HG03571 (cell line): ENCODE measurements around the gene TRMT44.
"Not testable (repeated sequence)": the region's sequence is repeated elsewhere in the genome, so short reads cannot be mapped to it uniquely, and the experiment has no call there.

Experiments used
- ATAC-seq: cut with Tn5 transposase; IDR thresholded peaks from one replicate; pipeline ENCODE4 v1.9.1; 2021; ENCODE audit not compliant: unreplicated experiment

The TRMT44 gene

DNA sequence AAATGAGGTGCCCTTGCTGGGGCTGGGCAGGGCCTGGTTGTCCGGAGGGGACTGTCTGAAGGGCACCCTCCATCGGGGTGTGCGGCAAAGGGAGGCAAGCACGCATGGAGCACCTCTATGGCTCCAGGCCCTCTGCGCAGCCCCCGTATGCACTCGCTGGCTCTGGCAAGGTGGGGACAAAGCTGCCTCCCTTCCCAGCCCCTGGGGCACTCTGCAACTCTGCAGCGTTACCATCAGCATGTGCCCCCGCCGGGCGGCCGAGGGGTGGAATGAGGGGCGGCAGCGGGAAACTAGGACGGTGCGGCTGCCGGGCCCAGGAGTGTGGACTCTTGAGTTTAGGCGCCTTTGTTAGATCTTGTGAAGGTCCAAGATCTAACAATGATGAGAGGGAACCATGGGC is 26.4 kb downstream of the TRMT44 start:
- ATAC-seq = no peak

DNA sequence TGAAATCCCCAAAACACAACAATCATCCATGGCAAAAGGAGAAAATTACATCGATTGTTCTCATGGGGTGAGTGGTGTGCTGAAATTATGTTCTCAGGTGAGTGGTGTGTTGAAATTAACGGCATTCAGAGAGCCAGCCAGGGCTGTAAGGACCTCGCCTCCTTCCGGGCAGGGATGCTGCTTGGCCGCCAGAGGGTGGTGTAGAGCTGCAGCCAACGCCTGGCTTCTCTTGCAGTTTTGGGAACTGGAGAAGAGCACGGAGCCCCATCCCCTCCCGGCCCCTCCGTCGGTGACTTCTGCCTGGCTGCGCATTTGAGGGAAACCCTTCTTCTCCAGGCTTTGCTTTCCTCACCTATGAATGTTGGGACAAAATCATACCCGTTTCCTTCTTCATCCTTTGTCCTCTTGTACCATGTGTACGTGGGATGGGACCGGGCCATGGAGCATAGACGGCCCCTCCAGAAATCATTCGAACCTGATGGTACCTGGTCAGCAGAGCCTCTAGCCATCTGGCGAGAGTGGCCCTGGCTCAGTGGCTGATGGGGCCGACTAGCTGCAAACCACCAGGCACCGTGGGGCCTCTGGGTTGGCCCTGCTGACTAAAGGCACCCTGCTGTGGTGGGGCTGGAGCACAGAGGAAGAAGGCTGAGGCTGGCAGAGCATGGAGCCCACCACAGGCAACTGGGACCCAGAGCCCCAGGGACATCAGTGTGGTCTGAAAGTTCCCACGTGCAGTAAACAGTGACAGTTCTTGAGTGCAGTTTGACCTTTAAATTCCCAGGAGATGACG is 28.4 kb downstream of the TRMT44 start:
- ATAC-seq = no peak

DNA sequence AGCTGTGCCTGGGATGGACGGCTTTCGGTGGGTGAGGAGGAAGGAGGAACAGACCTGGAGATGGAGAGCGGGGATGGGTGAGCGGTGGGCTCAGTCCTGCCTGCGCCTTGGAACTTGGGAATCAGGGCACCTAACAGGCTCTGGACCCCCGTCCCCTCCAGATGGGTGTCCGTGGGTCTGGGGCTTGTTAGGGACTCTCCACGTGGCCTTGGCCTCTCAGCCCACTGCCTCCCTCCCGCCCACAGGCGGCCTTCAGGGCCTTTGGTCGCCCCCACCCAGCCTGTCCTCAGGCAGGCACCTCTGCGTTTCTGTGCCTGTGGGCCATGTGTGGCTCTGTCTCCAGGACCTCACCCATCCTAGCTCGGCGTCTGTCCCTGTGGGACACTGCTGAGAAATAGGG is 29.0 kb downstream of the TRMT44 start:
- no peak for ATAC-seq

DNA sequence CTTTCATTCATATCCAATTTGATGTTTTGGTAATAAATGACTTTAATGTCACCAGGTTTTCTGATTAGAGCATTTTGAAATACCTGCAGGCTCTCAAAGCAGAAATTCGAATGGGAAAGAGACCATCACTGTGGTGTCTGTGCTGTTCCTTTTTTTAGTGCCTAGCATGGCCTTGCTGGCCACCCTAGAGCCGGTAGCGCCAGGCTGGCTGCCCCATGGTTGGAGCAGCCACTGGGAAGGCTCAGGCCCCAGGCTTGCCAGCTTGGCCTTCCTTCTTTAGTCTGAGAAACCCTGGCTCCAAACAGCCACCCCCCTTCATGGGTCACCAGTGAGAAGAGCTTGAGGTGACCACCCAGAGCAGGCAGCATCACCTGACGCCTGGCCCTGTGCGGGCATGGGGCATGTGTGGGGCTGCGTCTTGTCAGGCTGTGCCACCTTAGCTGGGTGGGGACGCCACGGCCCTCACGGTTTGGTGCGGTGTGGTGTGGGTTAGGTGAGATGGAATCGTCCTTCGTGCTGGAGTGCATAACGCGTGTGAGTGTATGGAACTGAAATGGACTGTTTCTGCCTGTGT is 30.0 kb downstream of the TRMT44 start:
- ATAC-seq = no peak

DNA sequence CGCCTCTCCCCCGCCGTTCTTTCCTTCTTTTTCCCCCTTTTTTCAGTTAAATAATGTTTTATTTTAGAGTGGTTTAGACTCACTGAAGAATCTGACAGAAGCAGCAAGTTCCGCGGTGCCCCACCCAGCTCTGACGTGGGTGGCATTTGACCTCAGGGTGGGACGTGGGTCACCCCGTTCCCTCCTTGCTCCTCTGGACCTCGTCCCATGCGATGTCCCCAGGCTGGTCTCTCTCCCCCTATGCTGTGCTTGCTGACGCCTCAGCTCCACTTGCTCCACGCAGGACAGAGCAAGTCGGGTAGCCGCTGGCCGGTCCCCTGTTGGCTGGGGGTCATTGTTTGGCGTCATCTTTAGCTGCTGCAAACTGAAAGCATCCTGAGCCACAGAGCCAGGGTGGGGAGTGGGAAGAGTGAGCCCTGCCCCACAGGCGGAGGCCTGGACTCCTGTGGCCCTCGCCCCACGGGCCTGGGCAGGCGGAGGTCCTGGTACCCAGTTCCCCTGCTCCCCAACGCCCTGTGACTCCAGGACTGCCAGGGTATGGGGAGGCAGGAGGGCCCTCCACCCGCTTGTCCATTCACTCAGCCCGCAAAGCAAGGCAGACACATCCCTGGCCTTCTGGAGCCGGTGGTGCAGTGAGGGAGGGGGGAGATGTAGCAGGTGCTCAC is 30.8 kb downstream of the TRMT44 start:
- no peak for ATAC-seq

DNA sequence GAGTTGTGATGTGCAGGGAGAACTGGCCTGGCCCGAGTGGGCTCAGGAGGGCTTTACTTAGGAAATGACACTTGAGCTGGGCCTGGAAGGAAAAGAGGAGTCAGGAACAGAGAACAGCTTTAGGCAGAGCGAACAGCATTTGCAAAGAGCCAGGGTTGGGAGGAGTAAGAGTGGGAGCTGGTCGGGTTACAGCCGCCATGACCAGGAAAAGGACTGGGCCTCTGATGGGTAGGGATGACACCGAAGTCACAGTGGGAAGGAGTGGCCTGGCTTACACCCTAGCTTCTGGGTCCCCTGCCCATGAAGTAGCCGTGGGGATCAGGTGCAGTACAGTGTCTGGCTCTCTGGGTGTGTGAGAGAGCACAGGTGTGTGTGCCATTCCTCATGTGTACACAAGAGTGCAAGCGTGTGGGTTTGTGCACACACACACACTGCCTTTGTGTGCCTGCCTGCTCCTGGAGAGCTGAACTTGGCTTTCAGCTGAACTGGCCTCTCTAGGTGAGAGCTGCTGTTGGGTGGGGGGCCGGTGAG is 31.6 kb downstream of the TRMT44 start:
- ATAC-seq = no peak

DNA sequence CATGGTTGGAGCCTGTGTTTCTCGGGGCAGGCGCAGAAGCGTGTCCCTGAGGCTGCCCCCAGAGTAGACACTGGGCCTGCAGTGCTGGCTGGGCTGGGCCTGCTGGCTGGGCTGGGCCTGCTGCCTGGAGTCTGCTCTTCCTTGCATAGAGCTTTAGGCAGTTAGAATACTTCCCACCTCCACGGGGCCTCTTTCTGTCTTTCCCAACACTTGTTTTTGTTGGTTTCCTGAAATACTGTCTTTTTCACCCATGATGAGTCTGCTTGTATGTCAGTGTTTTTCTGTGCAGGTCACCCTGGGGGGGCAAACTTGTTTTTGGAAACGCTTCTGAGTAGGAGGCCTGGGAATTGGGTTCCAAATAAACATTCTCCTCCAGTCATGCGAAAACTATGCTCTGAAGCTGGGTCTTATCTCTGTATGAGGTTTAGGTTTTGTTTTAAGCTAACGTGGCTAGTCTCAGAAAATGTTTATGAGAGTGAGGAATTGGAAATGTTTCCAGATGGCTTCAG is 32.2 kb downstream of the TRMT44 start:
- ATAC-seq = no peak

DNA sequence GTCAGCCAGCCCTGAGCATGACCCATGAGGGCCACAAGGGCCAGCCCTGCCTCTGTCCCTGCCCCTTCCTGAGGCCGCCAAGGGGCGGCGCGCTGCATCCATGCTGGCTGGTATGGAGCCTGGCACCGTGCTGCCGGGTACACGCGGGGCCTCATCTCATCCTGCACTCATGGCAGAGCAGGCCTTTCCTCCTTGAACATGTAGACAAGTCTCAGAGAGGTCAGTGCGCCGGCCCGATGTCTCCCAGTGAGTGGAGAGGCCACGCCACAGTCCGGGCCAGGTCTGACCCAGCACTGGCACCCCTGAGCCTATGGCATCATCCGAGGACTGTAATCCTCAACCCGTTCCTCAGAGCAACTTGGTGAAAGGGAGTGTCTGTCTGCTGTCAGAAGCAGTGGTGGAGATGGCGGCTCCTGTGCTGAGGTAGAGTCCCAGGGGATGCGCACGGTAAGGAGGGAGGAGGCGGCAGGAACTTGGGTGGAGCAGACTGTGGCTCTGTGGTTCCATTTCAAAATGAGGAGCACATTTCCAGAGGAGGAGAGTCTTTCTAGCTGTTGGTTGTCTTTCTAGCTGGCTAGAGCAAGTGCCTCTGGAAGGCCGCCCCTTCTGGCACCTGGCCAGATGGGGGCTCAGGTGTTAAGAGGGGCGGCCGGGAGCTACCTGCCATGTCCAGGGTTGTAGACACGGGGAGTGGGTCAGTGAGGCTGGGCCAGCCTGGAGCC is 32.8 kb downstream of the TRMT44 start:
- no peak for ATAC-seq

DNA sequence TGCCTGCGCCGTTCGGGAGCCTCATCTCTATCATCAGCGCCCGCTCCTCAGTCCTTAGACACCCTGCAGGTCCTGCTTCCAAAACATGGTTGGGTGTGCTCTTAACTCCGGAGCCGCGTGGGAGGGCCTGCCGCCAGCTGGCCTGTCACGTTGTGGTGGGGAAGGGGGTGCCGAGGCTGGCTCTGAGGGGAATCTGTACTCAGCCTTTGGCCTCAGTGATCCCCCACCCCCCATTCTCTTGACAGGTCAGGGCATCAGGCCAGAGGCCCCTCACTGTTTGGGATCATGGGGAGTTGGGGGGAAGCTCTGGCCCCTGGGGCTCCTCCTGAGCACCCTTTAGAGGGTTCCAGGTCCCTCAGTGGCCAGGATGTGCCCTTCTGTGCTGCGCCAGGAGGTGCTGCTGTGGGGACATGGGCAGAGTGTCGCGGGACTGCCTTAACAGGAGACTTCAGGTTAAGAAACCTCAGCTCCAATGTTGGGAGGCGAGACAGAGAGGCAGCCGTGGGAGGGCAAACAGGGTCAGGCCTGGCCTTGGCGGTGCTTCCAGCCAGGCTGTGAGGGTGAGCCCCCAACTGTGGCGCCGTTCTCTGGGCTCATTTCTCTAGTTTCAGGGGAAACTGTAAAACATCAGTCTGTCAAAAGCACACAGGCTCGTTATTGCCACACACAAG is 33.5 kb downstream of the TRMT44 start:
- ATAC-seq = no peak

DNA sequence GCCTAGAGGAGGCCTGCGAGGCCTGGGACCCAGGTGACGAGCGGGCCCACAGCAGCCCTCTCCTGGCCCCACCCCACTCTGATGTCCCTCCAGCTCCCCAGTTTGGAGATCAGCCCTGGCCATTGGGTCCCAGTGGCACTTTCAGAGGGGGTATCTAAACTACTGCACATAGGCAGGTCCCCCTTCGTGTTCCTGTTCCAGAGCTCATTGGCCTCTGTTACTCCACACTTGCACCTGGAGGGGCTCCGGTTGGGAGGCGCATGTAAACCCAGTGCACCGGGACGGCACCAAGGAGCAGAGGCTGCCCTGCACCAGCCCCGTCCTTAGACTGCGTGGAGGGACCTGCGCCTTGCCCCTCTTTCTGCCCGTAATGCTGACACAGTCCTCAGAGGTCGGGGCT is 34.3 kb downstream of the TRMT44 start:
- ATAC-seq = no peak

DNA sequence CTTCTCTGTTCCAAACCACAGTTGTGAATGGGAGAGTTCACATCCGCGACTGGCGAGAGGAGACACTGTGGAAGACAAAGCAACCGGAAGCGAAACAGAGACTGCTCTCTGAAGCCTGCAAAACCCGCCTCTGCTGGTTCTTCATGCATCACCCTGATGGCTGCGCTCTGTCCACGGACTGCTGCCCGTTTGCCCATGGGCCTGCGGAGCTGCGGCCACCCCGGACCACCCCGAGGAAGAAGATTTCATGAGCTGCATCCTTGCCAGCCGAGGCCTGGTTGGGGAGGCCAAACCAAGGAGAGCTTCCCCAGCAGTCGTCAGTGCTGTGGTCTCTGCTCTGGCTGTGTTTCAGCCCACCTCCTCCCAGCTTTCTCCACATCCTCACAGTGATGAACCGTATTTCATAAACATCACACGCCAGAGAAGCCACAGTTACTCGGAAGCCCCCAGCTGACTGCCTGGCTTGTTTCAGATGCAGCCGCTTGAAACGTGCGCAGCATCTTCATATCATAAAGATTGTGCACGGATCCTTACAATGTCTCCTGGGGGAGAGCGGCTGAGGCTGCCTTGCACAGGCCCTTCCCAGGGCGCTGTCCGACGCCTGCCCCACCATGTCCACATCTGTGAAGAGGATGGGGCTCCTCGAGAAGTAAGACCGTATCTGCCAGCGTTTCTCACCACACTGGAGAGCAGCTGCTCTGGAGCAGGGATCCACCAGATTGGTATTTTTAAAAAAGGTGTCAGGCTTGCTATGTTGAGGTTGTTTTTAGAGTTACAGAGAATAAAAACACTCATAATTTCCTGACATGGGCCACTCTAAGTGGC is 35.4 kb downstream of the TRMT44 start:
- no peak for ATAC-seq

DNA sequence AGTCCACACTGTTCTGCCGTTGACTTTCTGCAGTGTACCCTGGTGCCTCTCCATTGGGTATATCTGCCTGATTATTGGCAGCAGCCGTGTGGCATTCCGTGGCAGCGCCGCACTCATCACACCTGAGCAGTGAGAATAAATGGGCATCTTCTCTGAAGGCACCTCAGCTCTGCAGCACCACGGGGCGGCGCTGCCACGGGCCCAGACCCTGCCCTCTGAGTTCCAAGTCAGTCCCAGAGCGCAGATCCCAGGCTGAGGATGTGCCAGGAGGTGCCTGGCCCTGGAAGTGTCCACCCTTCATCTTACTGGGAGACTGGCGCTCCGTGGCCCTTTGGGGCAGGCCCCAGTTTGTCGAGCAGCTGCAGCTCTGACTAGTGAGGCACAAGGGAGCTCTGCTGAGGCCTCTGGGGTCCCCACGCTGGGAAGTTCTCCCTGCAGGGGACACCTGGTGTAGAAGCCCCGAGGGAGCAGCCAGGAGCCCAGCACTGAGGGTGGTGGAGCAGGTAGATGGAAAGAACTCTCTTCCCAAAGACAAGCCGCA is 36.6 kb downstream of the TRMT44 start:
- no peak for ATAC-seq

DNA sequence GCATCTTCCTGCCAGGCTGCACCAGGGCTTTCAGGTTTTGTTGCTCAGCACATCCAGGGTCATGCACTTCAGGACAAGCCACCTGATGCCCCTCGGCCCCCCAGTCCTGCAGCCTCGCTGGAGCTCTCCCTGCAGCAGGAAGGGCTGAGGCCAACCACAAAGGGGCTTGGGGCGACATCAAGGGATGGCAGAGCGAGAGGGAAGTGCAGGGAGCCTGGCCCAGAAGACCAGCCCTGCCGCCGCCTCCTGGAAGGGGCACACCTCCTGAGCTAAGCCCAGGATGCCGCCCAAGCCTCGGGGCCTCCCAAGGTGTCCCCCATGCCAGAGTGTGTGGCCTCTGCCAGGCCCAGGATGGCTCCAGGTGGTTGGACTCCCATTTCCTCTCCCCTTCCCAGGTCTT is 37.1 kb downstream of the TRMT44 start:
- no peak for ATAC-seq

DNA sequence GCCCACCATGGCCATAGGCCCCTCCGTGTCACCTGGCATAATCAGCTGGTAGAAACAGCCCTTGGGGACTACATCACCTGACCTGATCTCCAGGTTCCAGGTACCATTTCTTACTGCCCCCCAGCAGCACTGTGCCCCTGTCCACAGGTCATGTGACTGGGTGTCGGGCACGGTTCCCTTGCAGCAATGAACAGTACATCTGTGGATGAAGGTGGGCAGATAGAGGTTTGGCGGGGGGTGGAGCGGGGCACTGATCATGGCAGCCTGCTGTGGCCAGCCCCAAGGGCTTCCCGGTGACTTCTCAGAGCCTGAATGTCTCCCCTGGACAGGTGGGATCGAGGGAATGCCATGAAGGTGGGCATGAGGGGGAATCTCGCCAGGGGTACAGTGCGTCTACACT is 37.8 kb downstream of the TRMT44 start:
- no peak for ATAC-seq

DNA sequence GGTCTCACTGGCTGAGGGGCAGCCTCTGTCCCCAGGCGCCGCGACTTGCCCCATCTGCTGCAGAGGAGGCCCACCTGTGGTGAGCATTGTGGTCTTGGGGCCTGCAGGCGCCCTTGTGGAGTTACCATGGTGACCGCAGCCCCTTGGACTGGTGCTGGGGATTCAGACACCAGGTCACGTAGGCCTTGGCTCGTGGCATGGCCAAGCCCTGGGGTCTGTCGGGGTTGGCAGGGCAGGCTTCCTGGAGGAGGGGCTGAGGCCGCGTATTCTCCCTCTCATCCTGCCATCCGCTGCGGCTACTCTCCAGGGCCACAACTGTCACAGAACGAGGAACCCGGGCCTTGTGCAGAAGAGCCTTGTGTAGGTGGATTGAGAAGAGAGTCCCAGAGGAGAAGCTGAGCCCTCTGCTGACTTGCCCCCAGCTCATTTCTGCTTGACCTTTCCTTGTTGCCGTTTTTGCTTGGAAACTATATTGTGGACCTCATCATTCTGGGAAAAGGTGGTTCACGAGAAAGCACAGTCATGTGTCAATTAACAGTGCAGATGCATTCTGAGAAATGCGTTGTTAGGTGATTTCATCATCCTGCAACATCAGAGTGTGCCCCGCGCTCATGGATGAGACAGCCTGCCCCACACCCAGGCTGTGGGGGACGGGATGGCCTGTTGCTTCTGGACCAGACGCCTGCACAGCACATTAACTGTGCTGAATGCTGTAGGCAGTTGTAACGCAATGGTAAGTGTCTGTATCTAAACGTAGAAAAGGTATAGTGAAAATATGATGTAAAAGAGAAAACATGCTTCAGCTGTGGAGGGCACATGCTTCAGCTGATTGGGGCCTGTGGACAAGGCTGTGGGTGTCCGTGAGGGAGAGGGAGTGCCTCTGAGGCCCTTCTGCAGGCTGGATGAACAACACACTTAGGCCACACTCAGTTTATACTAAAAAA is 38.5 kb downstream of the TRMT44 start:
- no peak for ATAC-seq

DNA sequence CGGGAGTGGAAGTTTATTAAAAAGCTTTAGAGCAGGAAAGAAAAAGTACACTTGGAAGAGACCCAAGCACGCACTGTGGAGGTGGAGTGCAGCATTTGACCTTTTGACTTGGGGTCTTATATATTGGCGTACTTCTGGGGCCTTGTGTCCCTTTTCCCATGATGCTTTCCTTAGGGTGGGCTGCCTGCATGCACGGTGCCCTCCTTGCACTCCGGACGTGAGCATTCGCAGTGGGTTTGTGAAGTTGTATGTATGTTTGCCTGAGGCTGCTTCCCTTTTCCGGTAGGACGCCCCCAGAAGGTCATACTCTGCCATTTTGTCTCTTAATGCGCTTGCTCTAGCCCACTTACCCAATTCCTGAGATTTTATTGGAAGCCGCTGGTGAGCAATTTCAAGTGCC is 39.6 kb downstream of the TRMT44 start:
- no peak for ATAC-seq

DNA sequence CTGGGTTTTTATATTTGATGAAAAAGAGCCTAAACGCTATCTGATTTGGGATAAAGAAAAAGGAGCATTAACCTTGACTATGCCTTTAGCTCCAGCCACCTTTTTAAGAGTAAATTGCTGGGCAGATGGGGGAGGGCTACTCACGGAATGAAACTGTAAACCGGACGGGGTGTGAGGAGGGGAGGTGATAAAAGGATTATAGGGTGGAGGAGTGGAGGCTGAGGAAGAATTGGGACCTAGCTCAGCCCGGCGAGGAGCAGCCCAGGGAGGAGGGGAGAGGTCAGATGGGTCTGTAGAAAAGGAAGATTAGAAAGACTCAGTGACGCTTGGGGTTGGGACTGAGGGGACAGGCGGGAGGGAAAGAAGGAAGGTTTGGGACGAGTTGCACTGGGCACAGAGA is 46.1 kb downstream of the TRMT44 start:
- not testable (repeated sequence) for ATAC-seq

DNA sequence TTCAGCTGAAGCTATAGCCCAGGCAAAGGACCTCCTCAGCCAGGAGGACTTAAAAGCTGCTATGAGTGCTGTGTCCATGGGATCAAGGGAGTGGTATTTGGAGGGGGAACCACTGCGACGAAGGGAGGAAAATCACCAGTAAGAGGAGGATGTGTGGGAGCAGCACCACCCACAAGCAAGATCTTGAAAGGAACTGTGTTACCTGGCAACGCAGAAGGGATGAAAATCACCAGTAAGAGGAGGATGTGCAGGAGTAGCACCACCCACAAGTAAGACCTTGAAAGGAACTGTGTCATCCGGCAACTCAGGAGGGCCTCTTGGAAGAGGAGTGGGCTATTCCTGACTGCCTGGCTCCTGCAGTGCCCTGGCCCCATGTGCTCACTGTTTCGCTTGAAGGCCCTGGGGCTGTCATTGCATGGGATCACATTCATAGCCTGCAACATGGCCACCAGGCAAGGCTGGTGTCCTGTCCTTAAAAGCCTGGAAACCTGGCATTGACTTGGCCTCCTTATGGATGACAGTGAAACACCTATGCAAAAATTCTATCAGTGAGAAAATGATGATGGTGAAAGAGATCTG is 48.3 kb downstream of the TRMT44 start:
- ATAC-seq = no peak
